HG02938 (cell line): ENCODE results near the gene FBLN2.

Source experiments
- ATAC-seq: cut with Tn5 transposase; IDR thresholded peaks from one replicate; pipeline ENCODE4 v1.9.1; 2021; ENCODE audit warnings: mild to moderate bottlenecking, moderate library complexity; ENCODE audit not compliant: unreplicated experiment

The FBLN2 gene

GRCh38 chr3:13636874-13637273 lies 87.9 kb downstream of the FBLN2 start:
- no peak for ATAC-seq

GRCh38 chr3:13637311-13637891 lies 88.5 kb downstream of the FBLN2 start:
- ATAC-seq, result no peak

- ATAC-seq, result no peak
These were observed 89.0 kb downstream of the FBLN2 start for GRCh38 chr3:13637953-13638352.

GRCh38 chr3:13638927-13639326 lies 90.0 kb downstream of the FBLN2 start:
- no peak for ATAC-seq

- ATAC-seq, result no peak
These were observed 93.7 kb downstream of the FBLN2 start for GRCh38 chr3:13642597-13642996.

GRCh38 chr3:13644341-13645117 lies 95.6 kb downstream of the FBLN2 start:
- ATAC-seq, result no peak

GRCh38 chr3:13645801-13646637 lies 97.1 kb downstream of the FBLN2 start:
- ATAC-seq, result no peak

- no peak for ATAC-seq
These were observed 98.6 kb downstream of the FBLN2 start for GRCh38 chr3:13647298-13648059.

GRCh38 chr3:13648060-13649001 lies 99.4 kb downstream of the FBLN2 start:
- ATAC-seq, result no peak

GRCh38 chr3:13650210-13651056 lies 101.5 kb downstream of the FBLN2 start:
- peak; percentile 53 for ATAC-seq

- no peak for ATAC-seq
These were observed 102.1 kb downstream of the FBLN2 start for GRCh38 chr3:13651057-13651400.

GRCh38 chr3:13651775-13652428 lies 103.0 kb downstream of the FBLN2 start:
- no peak for ATAC-seq

GRCh38 chr3:13652728-13653127 lies 103.8 kb downstream of the FBLN2 start:
- ATAC-seq, result no peak

GRCh38 chr3:13653631-13654279 lies 104.8 kb downstream of the FBLN2 start:
- ATAC-seq, result no peak

- no peak for ATAC-seq
These were observed 105.6 kb downstream of the FBLN2 start for GRCh38 chr3:13654330-13655060.

GRCh38 chr3:13655061-13655913 lies 106.4 kb downstream of the FBLN2 start:
- no peak for ATAC-seq
